ENCODE measurements around the gene CUTA.

The CUTA gene

DNA sequence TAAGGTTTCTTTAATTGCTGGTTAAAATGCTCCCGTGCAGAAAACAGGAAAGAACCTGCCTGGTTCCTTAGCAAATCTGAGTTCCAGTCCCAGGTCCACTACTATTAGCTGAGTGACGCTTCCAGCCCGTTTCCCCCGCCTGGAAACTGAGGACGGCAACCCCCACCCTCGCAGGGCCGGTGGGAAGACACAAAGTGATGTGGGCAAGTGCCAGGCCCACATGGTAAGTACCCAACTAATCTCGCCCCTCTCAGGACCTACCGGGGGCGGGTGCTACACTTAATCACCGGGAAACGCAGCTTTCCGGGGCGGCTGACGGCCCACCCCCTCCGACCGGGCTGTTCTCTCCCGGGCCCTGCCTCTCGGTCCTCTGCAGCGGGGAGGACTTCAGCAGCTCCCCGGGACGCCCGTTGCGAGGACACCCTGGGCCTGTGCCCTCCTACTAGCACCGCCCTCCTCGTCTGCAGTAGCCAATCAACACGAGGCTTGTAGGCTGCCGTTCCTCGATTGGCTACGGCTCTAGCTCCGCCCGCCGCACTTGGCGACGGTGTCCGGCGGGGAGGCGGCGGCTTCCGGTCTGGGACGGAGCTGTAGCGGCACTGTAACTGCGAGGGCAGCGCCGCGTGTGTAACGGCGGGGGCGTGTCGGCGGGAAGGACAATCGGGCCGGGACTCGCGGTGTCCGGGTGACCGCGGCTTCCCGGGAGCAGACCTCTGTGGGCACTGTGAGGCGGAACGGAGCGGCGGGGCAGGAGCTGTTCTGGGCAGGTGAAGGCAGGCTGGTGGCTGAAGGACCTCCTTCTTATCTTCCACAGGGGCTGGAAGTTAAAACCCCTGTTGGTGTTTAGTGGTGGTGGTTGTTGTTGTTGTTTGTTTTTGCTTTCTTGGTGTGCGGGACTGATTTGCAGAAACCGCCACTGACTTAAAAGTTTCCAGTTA is 36.4 kb upstream of the CUTA start, which contains the start of gene ZBTB9 (continued):
- TF ChIP-seq, protein P1, sequence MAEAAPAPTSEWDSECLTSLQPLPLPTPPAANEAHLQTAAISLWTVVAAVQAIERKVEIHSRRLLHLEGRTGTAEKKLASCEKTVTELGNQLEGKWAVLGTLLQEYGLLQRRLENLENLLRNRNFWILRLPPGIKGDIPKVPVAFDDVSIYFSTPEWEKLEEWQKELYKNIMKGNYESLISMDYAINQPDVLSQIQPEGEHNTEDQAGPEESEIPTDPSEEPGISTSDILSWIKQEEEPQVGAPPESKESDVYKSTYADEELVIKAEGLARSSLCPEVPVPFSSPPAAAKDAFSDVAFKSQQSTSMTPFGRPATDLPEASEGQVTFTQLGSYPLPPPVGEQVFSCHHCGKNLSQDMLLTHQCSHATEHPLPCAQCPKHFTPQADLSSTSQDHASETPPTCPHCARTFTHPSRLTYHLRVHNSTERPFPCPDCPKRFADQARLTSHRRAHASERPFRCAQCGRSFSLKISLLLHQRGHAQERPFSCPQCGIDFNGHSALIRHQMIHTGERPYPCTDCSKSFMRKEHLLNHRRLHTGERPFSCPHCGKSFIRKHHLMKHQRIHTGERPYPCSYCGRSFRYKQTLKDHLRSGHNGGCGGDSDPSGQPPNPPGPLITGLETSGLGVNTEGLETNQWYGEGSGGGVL (tag by site-specific recombination; IDR thresholded peaks at IDR 0.05): peak; percentile 68
- TF ChIP-seq ZNF140 (tag by site-specific recombination; IDR thresholded peaks at IDR 0.05) (no peak), SP3 (tag by site-specific recombination; IDR thresholded peaks at IDR 0.05) (peak; percentile 98), GLIS1 (tag by site-specific recombination; IDR thresholded peaks at IDR 0.05) (peak; percentile 48; the same call in 1 of the 2 replicates), ZNF157 (tag by site-specific recombination; IDR thresholded peaks at IDR 0.05) (no peak), ZNF133 (tag by site-specific recombination; IDR thresholded peaks at IDR 0.05) (no peak), HOXD13 (CRISPR knock-in tag; IDR thresholded peaks at IDR 0.05; ENCODE audit: borderline replicate concordance) (no peak), ZNF324 (tag by site-specific recombination; IDR thresholded peaks at IDR 0.05) (no peak), ZNF24 (tag by site-specific recombination; IDR thresholded peaks at IDR 0.05) (no peak), ZNF202 (tag by site-specific recombination; IDR thresholded peaks at IDR 0.05; ENCODE audit: borderline replicate concordance) (no peak), ZNF223 (tag by site-specific recombination; IDR thresholded peaks at IDR 0.05) (peak; percentile 75; the same call in 1 of the 2 replicates), WT1 (tag by site-specific recombination; IDR thresholded peaks at IDR 0.05) (peak; percentile 62; the same call in 1 of the 2 replicates), ZNF792 (tag by site-specific recombination; IDR thresholded peaks at IDR 0.05) (no peak), ZNF514 (tag by site-specific recombination; IDR thresholded peaks at IDR 0.05) (no peak), ZNF768 (tag by site-specific recombination; IDR thresholded peaks at IDR 0.05) (0 out of 2 replicates have a peak, but pooled peaks have one; percentile 10)
- TF ChIP-seq, protein P2, sequence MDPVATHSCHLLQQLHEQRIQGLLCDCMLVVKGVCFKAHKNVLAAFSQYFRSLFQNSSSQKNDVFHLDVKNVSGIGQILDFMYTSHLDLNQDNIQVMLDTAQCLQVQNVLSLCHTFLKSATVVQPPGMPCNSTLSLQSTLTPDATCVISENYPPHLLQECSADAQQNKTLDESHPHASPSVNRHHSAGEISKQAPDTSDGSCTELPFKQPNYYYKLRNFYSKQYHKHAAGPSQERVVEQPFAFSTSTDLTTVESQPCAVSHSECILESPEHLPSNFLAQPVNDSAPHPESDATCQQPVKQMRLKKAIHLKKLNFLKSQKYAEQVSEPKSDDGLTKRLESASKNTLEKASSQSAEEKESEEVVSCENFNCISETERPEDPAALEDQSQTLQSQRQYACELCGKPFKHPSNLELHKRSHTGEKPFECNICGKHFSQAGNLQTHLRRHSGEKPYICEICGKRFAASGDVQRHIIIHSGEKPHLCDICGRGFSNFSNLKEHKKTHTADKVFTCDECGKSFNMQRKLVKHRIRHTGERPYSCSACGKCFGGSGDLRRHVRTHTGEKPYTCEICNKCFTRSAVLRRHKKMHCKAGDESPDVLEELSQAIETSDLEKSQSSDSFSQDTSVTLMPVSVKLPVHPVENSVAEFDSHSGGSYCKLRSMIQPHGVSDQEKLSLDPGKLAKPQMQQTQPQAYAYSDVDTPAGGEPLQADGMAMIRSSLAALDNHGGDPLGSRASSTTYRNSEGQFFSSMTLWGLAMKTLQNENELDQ (tag by site-specific recombination; IDR thresholded peaks at IDR 0.05; ENCODE audit: low read depth): no peak
- TF ChIP-seq, protein P3, sequence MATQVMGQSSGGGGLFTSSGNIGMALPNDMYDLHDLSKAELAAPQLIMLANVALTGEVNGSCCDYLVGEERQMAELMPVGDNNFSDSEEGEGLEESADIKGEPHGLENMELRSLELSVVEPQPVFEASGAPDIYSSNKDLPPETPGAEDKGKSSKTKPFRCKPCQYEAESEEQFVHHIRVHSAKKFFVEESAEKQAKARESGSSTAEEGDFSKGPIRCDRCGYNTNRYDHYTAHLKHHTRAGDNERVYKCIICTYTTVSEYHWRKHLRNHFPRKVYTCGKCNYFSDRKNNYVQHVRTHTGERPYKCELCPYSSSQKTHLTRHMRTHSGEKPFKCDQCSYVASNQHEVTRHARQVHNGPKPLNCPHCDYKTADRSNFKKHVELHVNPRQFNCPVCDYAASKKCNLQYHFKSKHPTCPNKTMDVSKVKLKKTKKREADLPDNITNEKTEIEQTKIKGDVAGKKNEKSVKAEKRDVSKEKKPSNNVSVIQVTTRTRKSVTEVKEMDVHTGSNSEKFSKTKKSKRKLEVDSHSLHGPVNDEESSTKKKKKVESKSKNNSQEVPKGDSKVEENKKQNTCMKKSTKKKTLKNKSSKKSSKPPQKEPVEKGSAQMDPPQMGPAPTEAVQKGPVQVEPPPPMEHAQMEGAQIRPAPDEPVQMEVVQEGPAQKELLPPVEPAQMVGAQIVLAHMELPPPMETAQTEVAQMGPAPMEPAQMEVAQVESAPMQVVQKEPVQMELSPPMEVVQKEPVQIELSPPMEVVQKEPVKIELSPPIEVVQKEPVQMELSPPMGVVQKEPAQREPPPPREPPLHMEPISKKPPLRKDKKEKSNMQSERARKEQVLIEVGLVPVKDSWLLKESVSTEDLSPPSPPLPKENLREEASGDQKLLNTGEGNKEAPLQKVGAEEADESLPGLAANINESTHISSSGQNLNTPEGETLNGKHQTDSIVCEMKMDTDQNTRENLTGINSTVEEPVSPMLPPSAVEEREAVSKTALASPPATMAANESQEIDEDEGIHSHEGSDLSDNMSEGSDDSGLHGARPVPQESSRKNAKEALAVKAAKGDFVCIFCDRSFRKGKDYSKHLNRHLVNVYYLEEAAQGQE (tag by site-specific recombination; IDR thresholded peaks at IDR 0.05): peak; percentile 27; the same call in 1 of the 2 replicates
- TF ChIP-seq, protein P4, sequence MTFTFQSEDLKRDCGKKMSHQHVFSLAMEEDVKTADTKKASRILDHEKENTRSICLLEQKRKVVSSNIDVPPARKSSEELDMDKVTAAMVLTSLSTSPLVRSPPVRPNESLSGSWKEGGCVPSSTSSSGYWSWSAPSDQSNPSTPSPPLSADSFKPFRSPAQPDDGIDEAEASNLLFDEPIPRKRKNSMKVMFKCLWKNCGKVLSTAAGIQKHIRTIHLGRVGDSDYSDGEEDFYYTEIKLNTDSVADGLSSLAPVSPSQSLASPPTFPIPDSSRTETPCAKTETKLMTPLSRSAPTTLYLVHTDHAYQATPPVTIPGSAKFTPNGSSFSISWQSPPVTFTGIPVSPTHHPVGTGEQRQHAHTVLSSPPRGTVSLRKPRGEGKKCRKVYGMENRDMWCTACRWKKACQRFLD (tag by site-specific recombination; IDR thresholded peaks at IDR 0.05): no peak
- TF ChIP-seq, protein P5, sequence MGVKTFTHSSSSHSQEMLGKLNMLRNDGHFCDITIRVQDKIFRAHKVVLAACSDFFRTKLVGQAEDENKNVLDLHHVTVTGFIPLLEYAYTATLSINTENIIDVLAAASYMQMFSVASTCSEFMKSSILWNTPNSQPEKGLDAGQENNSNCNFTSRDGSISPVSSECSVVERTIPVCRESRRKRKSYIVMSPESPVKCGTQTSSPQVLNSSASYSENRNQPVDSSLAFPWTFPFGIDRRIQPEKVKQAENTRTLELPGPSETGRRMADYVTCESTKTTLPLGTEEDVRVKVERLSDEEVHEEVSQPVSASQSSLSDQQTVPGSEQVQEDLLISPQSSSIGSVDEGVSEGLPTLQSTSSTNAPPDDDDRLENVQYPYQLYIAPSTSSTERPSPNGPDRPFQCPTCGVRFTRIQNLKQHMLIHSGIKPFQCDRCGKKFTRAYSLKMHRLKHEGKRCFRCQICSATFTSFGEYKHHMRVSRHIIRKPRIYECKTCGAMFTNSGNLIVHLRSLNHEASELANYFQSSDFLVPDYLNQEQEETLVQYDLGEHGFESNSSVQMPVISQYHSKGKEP (tag by site-specific recombination; IDR thresholded peaks at IDR 0.05): no peak
- TF ChIP-seq, protein P6, sequence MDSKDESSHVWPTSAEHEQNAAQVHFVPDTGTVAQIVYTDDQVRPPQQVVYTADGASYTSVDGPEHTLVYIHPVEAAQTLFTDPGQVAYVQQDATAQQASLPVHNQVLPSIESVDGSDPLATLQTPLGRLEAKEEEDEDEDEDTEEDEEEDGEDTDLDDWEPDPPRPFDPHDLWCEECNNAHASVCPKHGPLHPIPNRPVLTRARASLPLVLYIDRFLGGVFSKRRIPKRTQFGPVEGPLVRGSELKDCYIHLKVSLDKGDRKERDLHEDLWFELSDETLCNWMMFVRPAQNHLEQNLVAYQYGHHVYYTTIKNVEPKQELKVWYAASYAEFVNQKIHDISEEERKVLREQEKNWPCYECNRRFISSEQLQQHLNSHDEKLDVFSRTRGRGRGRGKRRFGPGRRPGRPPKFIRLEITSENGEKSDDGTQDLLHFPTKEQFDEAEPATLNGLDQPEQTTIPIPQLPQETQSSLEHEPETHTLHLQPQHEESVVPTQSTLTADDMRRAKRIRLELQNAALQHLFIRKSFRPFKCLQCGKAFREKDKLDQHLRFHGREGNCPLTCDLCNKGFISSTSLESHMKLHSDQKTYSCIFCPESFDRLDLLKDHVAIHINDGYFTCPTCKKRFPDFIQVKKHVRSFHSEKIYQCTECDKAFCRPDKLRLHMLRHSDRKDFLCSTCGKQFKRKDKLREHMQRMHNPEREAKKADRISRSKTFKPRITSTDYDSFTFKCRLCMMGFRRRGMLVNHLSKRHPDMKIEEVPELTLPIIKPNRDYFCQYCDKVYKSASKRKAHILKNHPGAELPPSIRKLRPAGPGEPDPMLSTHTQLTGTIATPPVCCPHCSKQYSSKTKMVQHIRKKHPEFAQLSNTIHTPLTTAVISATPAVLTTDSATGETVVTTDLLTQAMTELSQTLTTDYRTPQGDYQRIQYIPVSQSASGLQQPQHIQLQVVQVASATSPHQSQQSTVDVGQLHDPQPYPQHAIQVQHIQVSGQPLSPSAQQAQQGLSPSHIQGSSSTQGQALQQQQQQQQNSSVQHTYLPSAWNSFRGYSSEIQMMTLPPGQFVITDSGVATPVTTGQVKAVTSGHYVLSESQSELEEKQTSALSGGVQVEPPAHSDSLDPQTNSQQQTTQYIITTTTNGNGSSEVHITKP (tag by site-specific recombination; IDR thresholded peaks at IDR 0.05): peak; percentile 73; the same call in 1 of the 2 replicates
- TF ChIP-seq, protein P7, sequence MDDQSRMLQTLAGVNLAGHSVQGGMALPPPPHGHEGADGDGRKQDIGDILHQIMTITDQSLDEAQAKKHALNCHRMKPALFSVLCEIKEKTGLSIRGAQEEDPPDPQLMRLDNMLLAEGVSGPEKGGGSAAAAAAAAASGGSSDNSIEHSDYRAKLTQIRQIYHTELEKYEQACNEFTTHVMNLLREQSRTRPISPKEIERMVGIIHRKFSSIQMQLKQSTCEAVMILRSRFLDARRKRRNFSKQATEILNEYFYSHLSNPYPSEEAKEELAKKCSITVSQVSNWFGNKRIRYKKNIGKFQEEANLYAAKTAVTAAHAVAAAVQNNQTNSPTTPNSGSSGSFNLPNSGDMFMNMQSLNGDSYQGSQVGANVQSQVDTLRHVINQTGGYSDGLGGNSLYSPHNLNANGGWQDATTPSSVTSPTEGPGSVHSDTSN (CRISPR knock-in tag; IDR thresholded peaks at IDR 0.05): peak; percentile 61; the same call in 1 of the 2 replicates

Data from HEK293 (cell line).